Measurements from ENCODE around the gene FBXL7. TPM values are rescaled to one million over a fixed set of nuclear protein-coding genes. Genes with fewer than 3 reads are reported as not detected.

FBXL7 gene
- total RNA-seq, 2 experiments from 2014 or later = not detected

DNA sequence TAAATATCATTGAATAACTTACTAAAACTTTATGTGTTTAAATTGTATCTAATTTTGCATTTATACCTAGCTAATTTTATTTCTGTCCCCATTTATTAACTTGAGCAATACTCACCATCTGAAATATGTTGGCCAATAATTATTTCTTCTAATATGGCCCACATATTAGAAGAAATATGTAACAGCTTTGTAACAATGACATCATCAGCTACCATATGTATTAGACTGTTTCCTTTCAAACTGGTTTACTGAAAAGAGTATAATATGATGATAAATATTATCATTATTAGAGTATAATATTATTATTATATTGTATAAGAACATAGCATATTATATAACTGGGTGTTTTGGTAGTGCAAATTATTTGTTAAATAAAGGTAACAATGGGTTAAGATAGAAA is 220.5 kb downstream of the FBXL7 start:
- CTCF ChIA-PET = no interaction called here
- ATAC-seq (ENCODE audit: poor library complexity) = no peak

DNA sequence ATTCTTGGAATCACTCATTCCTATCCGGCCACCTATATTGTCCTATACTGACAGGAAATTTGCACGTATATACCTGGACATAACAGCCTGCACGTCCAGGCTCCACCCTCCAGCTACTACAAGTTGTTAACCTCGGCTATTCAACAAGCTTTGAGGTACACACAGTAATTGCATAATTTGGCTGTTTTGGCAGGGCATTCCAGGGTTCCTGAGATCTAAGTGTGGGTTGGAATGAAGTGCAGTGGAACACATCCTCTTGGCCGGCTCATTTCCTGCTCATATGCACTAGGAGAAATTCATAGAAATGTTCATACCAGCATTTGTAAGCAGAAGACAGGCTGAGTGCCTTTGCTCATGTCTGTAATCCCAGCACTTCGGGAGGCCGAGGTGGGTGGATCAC is 222.3 kb downstream of the FBXL7 start:
- no peak overlapping the region for H3K4me3 Mint-ChIP-seq
- ChIA-PET CTCF (no interaction called here), POLR2A (no interaction called here)
- H3K27ac Mint-ChIP-seq = no peak overlapping the region
- no peaks in the 10 kb centered on the region for H3K36me3 ChIP-seq (ENCODE audit: insufficient read depth, low read length)
- ATAC-seq (ENCODE audit: poor library complexity) = no peak
- intact Hi-C loops (cut with DNase I, micrococcal nuclease) = no loop called here
- no peaks in the 10 kb centered on the region for H3K4me1 Mint-ChIP-seq (ENCODE audit: low read depth)
- H3K9me3 Mint-ChIP-seq = peaks cover 6% of the 10 kb centered on the region
- H3K4me1 ChIP-seq (ENCODE audit: insufficient read depth, low read length) = no peaks in the 10 kb centered on the region
- no peaks in the 10 kb centered on the region for H3K36me3 Mint-ChIP-seq (ENCODE audit: low read depth)
- H3K4me3 ChIP-seq (ENCODE audit: low read length) = no peak overlapping the region
- H3K27me3 Mint-ChIP-seq = no peaks in the 10 kb centered on the region
- TF ChIP-seq, protein P1, sequence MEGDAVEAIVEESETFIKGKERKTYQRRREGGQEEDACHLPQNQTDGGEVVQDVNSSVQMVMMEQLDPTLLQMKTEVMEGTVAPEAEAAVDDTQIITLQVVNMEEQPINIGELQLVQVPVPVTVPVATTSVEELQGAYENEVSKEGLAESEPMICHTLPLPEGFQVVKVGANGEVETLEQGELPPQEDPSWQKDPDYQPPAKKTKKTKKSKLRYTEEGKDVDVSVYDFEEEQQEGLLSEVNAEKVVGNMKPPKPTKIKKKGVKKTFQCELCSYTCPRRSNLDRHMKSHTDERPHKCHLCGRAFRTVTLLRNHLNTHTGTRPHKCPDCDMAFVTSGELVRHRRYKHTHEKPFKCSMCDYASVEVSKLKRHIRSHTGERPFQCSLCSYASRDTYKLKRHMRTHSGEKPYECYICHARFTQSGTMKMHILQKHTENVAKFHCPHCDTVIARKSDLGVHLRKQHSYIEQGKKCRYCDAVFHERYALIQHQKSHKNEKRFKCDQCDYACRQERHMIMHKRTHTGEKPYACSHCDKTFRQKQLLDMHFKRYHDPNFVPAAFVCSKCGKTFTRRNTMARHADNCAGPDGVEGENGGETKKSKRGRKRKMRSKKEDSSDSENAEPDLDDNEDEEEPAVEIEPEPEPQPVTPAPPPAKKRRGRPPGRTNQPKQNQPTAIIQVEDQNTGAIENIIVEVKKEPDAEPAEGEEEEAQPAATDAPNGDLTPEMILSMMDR (IDR thresholded peaks at IDR 0.05) = no peak
- H3K27me3 ChIP-seq (ENCODE audit: control insufficient read depth in 1 of 2, insufficient read depth in 2 of 2, low read length in 2 of 2) = no peaks in the 10 kb centered on the region
- H3K27ac ChIP-seq (ENCODE audit: low read depth in 1 of 2, low read length in 2 of 2) = no peak overlapping the region
- no peak for DNase-seq
- H3K9me3 ChIP-seq (ENCODE audit: control insufficient read depth in 1 of 2, insufficient read depth in 1 of 2, low read length in 2 of 2) = peaks cover under 1 to 3% of the 10 kb centered on the region in 2 experiments

More for the DNA sequence above, 220.5 kb downstream of the FBXL7 start:
- H3K27ac ChIP-seq (ENCODE audit: low read depth in 1 of 2, low read length in 2 of 2) = no peak overlapping the region
- Mint-ChIP-seq H3K4me3 (no peak overlapping the region), H3K36me3 (ENCODE audit: low read depth) (no peaks in the 10 kb centered on the region), H3K9me3 (no peaks in the 10 kb centered on the region), H3K27me3 (no peaks in the 10 kb centered on the region), H3K4me1 (ENCODE audit: low read depth) (no peaks in the 10 kb centered on the region), H3K27ac (no peak overlapping the region)
- H3K4me1 ChIP-seq (ENCODE audit: insufficient read depth, low read length) = no peaks in the 10 kb centered on the region
- no peak for DNase-seq
- peaks cover 0 to 3% of the 10 kb centered on the region in 2 experiments for H3K9me3 ChIP-seq (ENCODE audit: control insufficient read depth in 1 of 2, insufficient read depth in 1 of 2, low read length in 2 of 2)
- intact Hi-C loops (cut with DNase I, micrococcal nuclease) = no loop called here
- no peak overlapping the region for H3K4me3 ChIP-seq (ENCODE audit: low read length)
- TF ChIP-seq, protein P1 (IDR thresholded peaks at IDR 0.05) = no peak
- H3K27me3 ChIP-seq (ENCODE audit: control insufficient read depth in 1 of 2, insufficient read depth in 2 of 2, low read length in 2 of 2) = no peaks in the 10 kb centered on the region
- no peaks in the 10 kb centered on the region for H3K36me3 ChIP-seq (ENCODE audit: insufficient read depth, low read length)
- POLR2A ChIA-PET = no interaction called here

GRCh38 chr5:15727375-15727774 is 227.4 kb downstream of the FBXL7 start:
- H3K36me3 ChIP-seq (ENCODE audit: insufficient read depth, low read length) = no peaks in the 10 kb centered on the region
- no peak overlapping the region for H3K27ac Mint-ChIP-seq
- H3K27ac ChIP-seq (ENCODE audit: low read depth in 1 of 2, low read length in 2 of 2) = no peak overlapping the region
- no peaks in the 10 kb centered on the region for H3K27me3 Mint-ChIP-seq
- H3K9me3 Mint-ChIP-seq = peaks cover 14% of the 10 kb centered on the region
- no peaks in the 10 kb centered on the region for H3K4me1 ChIP-seq (ENCODE audit: insufficient read depth, low read length)
- H3K4me3 Mint-ChIP-seq = no peak overlapping the region
- POLR2A ChIA-PET = no interaction called here
- DNase-seq = no peak
- intact Hi-C loops (cut with DNase I, micrococcal nuclease) = no loop called here
- no peak overlapping the region for H3K4me3 ChIP-seq (ENCODE audit: low read length)
- no peaks in the 10 kb centered on the region for H3K36me3 Mint-ChIP-seq (ENCODE audit: low read depth)
- peaks cover 3 to 9% of the 10 kb centered on the region in 2 experiments for H3K9me3 ChIP-seq (ENCODE audit: control insufficient read depth in 1 of 2, insufficient read depth in 1 of 2, low read length in 2 of 2)
- CTCF ChIA-PET = no interaction called here
- no peaks in the 10 kb centered on the region for H3K27me3 ChIP-seq (ENCODE audit: control insufficient read depth in 1 of 2, insufficient read depth in 2 of 2, low read length in 2 of 2)
- ATAC-seq (ENCODE audit: poor library complexity) = no peak
- H3K4me1 Mint-ChIP-seq (ENCODE audit: low read depth) = no peaks in the 10 kb centered on the region
- TF ChIP-seq, protein P1 (IDR thresholded peaks at IDR 0.05) = no peak
